Keratinocyte (primary cell): Measurements from ENCODE around the gene NGF. TPM values are rescaled to one million over a fixed set of nuclear protein-coding genes. Genes with fewer than 3 reads are reported as not detected.

Experiments used
- DNase-seq: peaks from one replicate; pipeline ENCODE4 v3.0.0-alpha.2; 2011; ENCODE audit warnings: low read depth, missing footprints, low spot score
- FAIRE-seq: peaks from 2 replicates; lab custom pipeline; 2011; peaks lifted over from hg19 to GRCh38; lab: Jason Lieb, UNC
- H2AFZ ChIP-seq: 2 replicates; pipeline ENCODE4 v1.6.0; 2012; ENCODE audit warnings: low read length, control low read depth, inconsistent platforms; ENCODE audit not compliant: control insufficient read depth
- H3K27ac ChIP-seq: 2 replicates; pipeline ENCODE4 v1.5.1; 2011; ENCODE audit warnings: low read length; ENCODE audit not compliant: control insufficient read depth, insufficient read depth
- H3K27me3 ChIP-seq: 3 replicates; pipeline ENCODE4 v1.6.0; 2011; ENCODE audit warnings: low read length; ENCODE audit not compliant: control insufficient read depth, insufficient read depth; ENCODE audit errors: extremely low read depth
- H3K36me3 ChIP-seq, 2 experiments: 2 replicates in 1 of 2; 3 replicates in 1 of 2; pipeline ENCODE4 v1.5.1; 2011; ENCODE audit warnings: low read length in 2 of 2, mild to moderate bottlenecking in 1 of 2; ENCODE audit not compliant: control insufficient read depth in 2 of 2, insufficient read depth in 2 of 2; ENCODE audit errors: extremely low read depth in 1 of 2
- H3K4me1 ChIP-seq: 3 replicates; pipeline ENCODE4 v1.5.1; 2011; ENCODE audit warnings: low read length; ENCODE audit not compliant: control insufficient read depth, insufficient read depth; ENCODE audit errors: extremely low read depth
- H3K4me2 ChIP-seq: 3 replicates; pipeline ENCODE4 v1.6.0; 2011; ENCODE audit warnings: low read depth, low read length; ENCODE audit not compliant: control insufficient read depth, insufficient read depth; ENCODE audit errors: extremely low read depth
- H3K4me3 ChIP-seq, 3 experiments: fragments of 200-600 bp in 1 of 3; sonication (generic) in 1 of 3; 2 replicates in 2 of 3; 3 replicates in 1 of 3; pipeline ENCODE4 v1.5.1; 2011 to 2016; ENCODE audit warnings: low read length in 3 of 3, mild to moderate bottlenecking in 3 of 3, control low read depth in 2 of 3, inconsistent platforms in 1 of 3, low read depth in 1 of 3, mixed read lengths in 1 of 3, mixed run types in 1 of 3, moderate library complexity in 1 of 3; ENCODE audit not compliant: control insufficient read depth in 2 of 3, insufficient read depth in 2 of 3; ENCODE audit errors: extremely low read depth in 1 of 3
- H3K79me2 ChIP-seq: 2 replicates; pipeline ENCODE4 v1.6.0; 2012; ENCODE audit warnings: low read length; ENCODE audit not compliant: control insufficient read depth, insufficient read depth
- H3K9ac ChIP-seq: 3 replicates; pipeline ENCODE4 v1.6.0; 2011; ENCODE audit warnings: low read length; ENCODE audit not compliant: control insufficient read depth, insufficient read depth; ENCODE audit errors: extremely low read depth
- H3K9me1 ChIP-seq: 3 replicates; pipeline ENCODE4 v1.6.0; 2011; ENCODE audit warnings: low read length; ENCODE audit not compliant: control insufficient read depth, insufficient read depth; ENCODE audit errors: extremely low read depth
- H3K9me3 ChIP-seq: 2 replicates; pipeline ENCODE4 v1.5.1; 2012; ENCODE audit warnings: low read depth, low read length; ENCODE audit not compliant: control insufficient read depth
- H4K20me1 ChIP-seq: 3 replicates; pipeline ENCODE4 v1.6.0; 2011; ENCODE audit warnings: low read length; ENCODE audit not compliant: control insufficient read depth, insufficient read depth; ENCODE audit errors: extremely low read depth
- CTCF ChIP-seq, 3 experiments: IDR thresholded peaks in 1 of 3; conservative IDR thresholded peaks in 1 of 3; optimal IDR thresholded peaks in 1 of 3; 2 replicates in 2 of 3; 3 replicates in 1 of 3; pipeline versions ENCODE3 to v1.5.1; 2011; ENCODE audit warnings: low read length in 3 of 3, mild to moderate bottlenecking in 3 of 3, moderate library complexity in 2 of 3, control low read depth in 1 of 3, inconsistent platforms in 1 of 3; ENCODE audit not compliant: insufficient read depth in 2 of 3; ENCODE audit errors: extremely low read depth in 1 of 3
- EZH2 ChIP-seq: IDR thresholded peaks from one replicate; pipeline ENCODE4 v1.6.1; 2012; ENCODE audit warnings: inconsistent platforms, mild to moderate bottlenecking, low read length, moderate library complexity
- dilution Hi-C: fragments of 300-500 bp; cut with MboI; formaldehyde crosslinking; loops from one replicate; pipeline ENCODE4 v1.7.0; 2020; ENCODE audit warnings: low sequenced_read_pairs; ENCODE audit not compliant: extremely low pct_ligation_motif_present
- polyA plus RNA-seq, 5 experiments: library from polyadenylated mRNA; depleted of rRNA in 3 of 5; stranded (reverse) in 3 of 5; stranded (forward) in 1 of 5; unstranded in 1 of 5; fragments of >200 nt; gene quantifications; 1 replicate in 1 of 5; 2 replicates in 3 of 5; 3 replicates in 1 of 5; pipeline versions ENCODE4 v1.2.1 to v1.2.3, GENCODE V29; 2011 to 2012; ENCODE audit warnings: missing spikeins in 2 of 5, low read depth in 1 of 5, low replicate concordance in 1 of 5

The NGF gene
- polyA plus RNA-seq, 1 donor (not counting 4 experiments of a cell fraction or from before 2014, with no cell fraction given): 1.2 TPM

DNA sequence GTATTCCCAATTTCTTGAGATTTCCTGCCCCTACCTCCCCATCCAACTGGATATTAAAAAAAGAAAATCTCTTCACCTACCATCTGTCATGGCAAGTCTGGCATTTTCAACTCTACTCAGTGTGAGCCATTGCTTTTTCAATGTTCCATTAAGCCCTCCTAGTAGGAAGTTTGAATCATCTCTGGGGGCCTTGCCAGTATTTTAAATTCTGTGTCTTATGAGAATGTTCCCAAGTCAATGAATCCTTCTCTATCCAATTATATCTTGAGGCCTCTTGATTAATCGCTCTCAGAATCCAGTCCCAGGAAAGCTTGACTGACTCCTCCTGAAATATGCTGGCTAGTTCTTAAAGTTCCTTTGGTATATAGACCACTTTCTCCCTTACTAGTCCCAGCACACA lies 91.5 kb downstream of the NGF start:
- no peaks in the 10 kb centered on the region for H3K9me1 ChIP-seq
- no peaks in the 10 kb centered on the region for H3K79me2 ChIP-seq
- no peak overlapping the region for H3K4me3 ChIP-seq
- no peak overlapping the region for H2AFZ ChIP-seq
- FAIRE-seq: no peak
- H3K9ac ChIP-seq: no peak overlapping the region
- H3K4me1 ChIP-seq: peaks cover 3% of the 10 kb centered on the region
- no peak overlapping the region for H3K27ac ChIP-seq
- no peak for DNase-seq
- no peaks in the 10 kb centered on the region for H3K27me3 ChIP-seq
- TF ChIP-seq CTCF (optimal IDR thresholded peaks at IDR 0.05 in 1 of 3, IDR thresholded peaks at IDR 0.05 in 1 of 3, conservative IDR thresholded peaks at IDR 0.05 in 1 of 3; ENCODE audit: extremely low read depth in 1 of 3, insufficient read depth in 2 of 3, low read length in 3 of 3) (no peak), EZH2 (no peak)
- dilution Hi-C loops: no loop called here
- H3K4me2 ChIP-seq: no peak overlapping the region
- no peaks in the 10 kb centered on the region for H3K9me3 ChIP-seq
- H3K36me3 ChIP-seq: no peaks in the 10 kb centered on the region
- no peaks in the 10 kb centered on the region for H4K20me1 ChIP-seq

GRCh38 chr1:115245227-115245626 lies 92.8 kb downstream of the NGF start:
- dilution Hi-C loops: no loop called here

More at GRCh38 chr1:115245227-115245626, 92.8 kb downstream of the NGF start:
- FAIRE-seq (no peak), DNase-seq (no peak)
- no peak overlapping the region for H3K27ac ChIP-seq
- no peak overlapping the region for H3K4me3 ChIP-seq
- no peaks in the 10 kb centered on the region for H3K79me2 ChIP-seq
- no peak for TF ChIP-seq CTCF (optimal IDR thresholded peaks at IDR 0.05 in 1 of 3, IDR thresholded peaks at IDR 0.05 in 1 of 3, conservative IDR thresholded peaks at IDR 0.05 in 1 of 3; ENCODE audit: extremely low read depth in 1 of 3, insufficient read depth in 2 of 3, low read length in 3 of 3)
- no peaks in the 10 kb centered on the region for H3K27me3 ChIP-seq
- peaks cover 7% of the 10 kb centered on the region for H3K4me1 ChIP-seq
- H3K4me2 ChIP-seq: no peak overlapping the region
- no peaks in the 10 kb centered on the region for H3K9me1 ChIP-seq
- no peak overlapping the region for H3K9ac ChIP-seq
- no peak overlapping the region for H2AFZ ChIP-seq
- no peaks in the 10 kb centered on the region for H4K20me1 ChIP-seq
- H3K36me3 ChIP-seq: no peaks in the 10 kb centered on the region
- H3K9me3 ChIP-seq: no peaks in the 10 kb centered on the region
